H1 (cell line): ENCODE measurements around the gene CHAT. TPM values are rescaled to one million over a fixed set of nuclear protein-coding genes. Genes with fewer than 3 reads are reported as not detected.

Experiments used
- HDAC2 ChIP-seq, 2 experiments: fragments of 300-600 bp in 1 of 2; sonication (generic) in 1 of 2; IDR thresholded peaks; 2 replicates each; pipeline ENCODE4 v1.6.1; 2011 to 2012; ENCODE audit warnings: low read depth in 2 of 2, low read length in 2 of 2, mild to moderate bottlenecking in 2 of 2, moderate library complexity in 2 of 2, borderline replicate concordance in 1 of 2, inconsistent platforms in 1 of 2
- MAFK ChIP-seq: IDR thresholded peaks from 2 replicates; pipeline ENCODE4 v1.6.1; 2012; ENCODE audit warnings: low read depth, mild to moderate bottlenecking, improper control_type of control experiment, low read length
- POU5F1 ChIP-seq: IDR thresholded peaks from 2 replicates; pipeline ENCODE4 v1.6.1; 2011; ENCODE audit warnings: low read depth, mild to moderate bottlenecking, low read length, moderate library complexity
- SRF ChIP-seq: IDR thresholded peaks from 2 replicates; pipeline ENCODE4 v1.6.1; 2011; ENCODE audit warnings: mild to moderate bottlenecking, low read depth, low read length, moderate library complexity
- TEAD4 ChIP-seq: IDR thresholded peaks from 2 replicates; pipeline ENCODE4 v1.6.1; 2012; ENCODE audit warnings: low read depth, low read length, inconsistent platforms, mixed read lengths
- polyA plus RNA-seq, 7 experiments: library from polyadenylated mRNA; depleted of rRNA in 3 of 7; stranded (reverse) in 5 of 7; unstranded in 2 of 7; fragments of >200 nt in 5 of 7; fragments of 200-250 nt in 2 of 7; gene quantifications; 1 replicate in 5 of 7; 2 replicates in 1 of 7; 4 replicates in 1 of 7; pipeline versions ENCODE4 v1.2.1 to v1.2.3, GENCODE V29; 2011 to 2013; ENCODE audit warnings: missing spikeins in 2 of 7, mixed read lengths in 2 of 7
- total RNA-seq: library from RNA; stranded (reverse); fragmentation: NEBNext Ultra II Directional; extraction: Animal tissue kit (Norgen Biotek cat#: 25700); gene quantifications from 2 replicates; pipeline ENCODE4 v1.2.1, GENCODE V29; 2021

Gene CHAT
- total and polyA plus RNA-seq, 2 of the 8 experiments (the other 6 are each of a cell fraction or from before 2014, with no cell fraction given) = not detected

DNA sequence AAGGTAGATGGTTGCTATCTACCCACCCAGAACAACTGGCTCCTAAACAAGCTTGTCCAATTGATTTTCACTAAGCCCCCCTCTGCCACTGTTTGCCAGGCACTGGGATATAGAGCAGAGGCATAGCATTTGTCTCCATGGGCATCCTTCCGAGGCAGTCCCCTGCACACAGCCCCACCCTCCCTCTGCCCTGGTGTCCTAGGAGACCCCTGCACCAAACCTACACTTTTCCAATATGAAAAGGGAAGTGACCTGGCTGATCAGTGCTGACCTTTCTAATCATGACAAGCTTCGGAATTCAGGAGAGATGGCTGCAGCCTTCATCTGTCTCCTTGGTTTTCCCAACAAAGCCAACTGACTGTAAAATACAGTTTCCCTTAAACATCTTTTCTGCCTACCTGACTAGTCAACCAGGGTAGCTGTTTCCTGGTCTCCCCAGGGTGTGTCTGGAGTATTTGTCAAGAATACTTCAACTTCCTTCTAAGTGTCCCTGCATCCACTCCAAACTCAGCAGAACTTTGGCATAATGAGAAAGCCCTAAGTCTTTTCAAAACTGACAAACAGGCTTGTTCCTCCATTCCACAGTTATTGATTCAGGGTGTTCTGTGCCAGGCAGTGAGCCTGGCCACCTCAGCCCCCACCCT lies 11.3 kb upstream of the CHAT start (continued):
- no peak for TF ChIP-seq HDAC2 (IDR thresholded peaks at IDR 0.05; ENCODE audit: borderline replicate concordance in 1 of 2, low read depth in 2 of 2, low read length in 2 of 2)
- TF ChIP-seq TEAD4 = no peak
- TF ChIP-seq POU5F1 = no peak
- no peak for TF ChIP-seq SRF
- no peak for TF ChIP-seq MAFK
